KOPT-K1 (cell line): ENCODE results near the gene PLCB1.
"Not testable (repeated sequence)": the region's sequence is repeated elsewhere in the genome, so short reads cannot be mapped to it uniquely, and the experiment has no call there.

Source experiments
- H3K27ac ChIP-seq: fragments of 200-600 bp; sonication (generic); 2 replicates; pipeline ENCODE4 v1.5.1; 2016; ENCODE audit warnings: antibody characterized with exemption, mild to moderate bottlenecking, low read depth, low read length; ENCODE audit not compliant: poor library complexity, severe bottlenecking
- H3K36me3 ChIP-seq: fragments of 200-600 bp; sonication (generic); 2 replicates; pipeline ENCODE4 v1.5.1; 2017; ENCODE audit warnings: antibody characterized with exemption, mild to moderate bottlenecking, low read length, moderate library complexity; ENCODE audit not compliant: insufficient read depth
- H3K9me3 ChIP-seq: fragments of 200-600 bp; sonication (generic); 2 replicates; pipeline ENCODE4 v1.5.1; 2017; ENCODE audit warnings: antibody characterized with exemption, low read length, mild to moderate bottlenecking; ENCODE audit not compliant: insufficient read depth, poor library complexity, severe bottlenecking

PLCB1 gene

GRCh38 chr20:8800089-8800488, 668.0 kb downstream of the PLCB1 start:
- no peak overlapping the region for H3K27ac ChIP-seq
- H3K9me3 ChIP-seq, result no peaks in the 10 kb centered on the region

GRCh38 chr20:8801686-8802085, 669.6 kb downstream of the PLCB1 start:
- no peak overlapping the region for H3K27ac ChIP-seq
- no peaks in the 10 kb centered on the region for H3K9me3 ChIP-seq
- no peaks in the 10 kb centered on the region for H3K36me3 ChIP-seq

More at GRCh38 chr20:8800089-8800488, 668.0 kb downstream of the PLCB1 start:
- H3K36me3 ChIP-seq, result no peaks in the 10 kb centered on the region

GRCh38 chr20:8803065-8803464, 671.0 kb downstream of the PLCB1 start:
- Histone ChIP-seq H3K27ac (no peak overlapping the region), H3K36me3 (no peaks in the 10 kb centered on the region), H3K9me3 (no peaks in the 10 kb centered on the region)

- H3K9me3 ChIP-seq, result no peaks in the 10 kb centered on the region
- no peaks in the 10 kb centered on the region for H3K36me3 ChIP-seq
- H3K27ac ChIP-seq, result no peak overlapping the region
Measured at GRCh38 chr20:8803941-8804340, 671.9 kb downstream of the PLCB1 start.

- no peak overlapping the region for H3K27ac ChIP-seq
- H3K9me3 ChIP-seq, result no peaks in the 10 kb centered on the region
- H3K36me3 ChIP-seq, result no peaks in the 10 kb centered on the region
Measured at GRCh38 chr20:8805737-8806442, 673.8 kb downstream of the PLCB1 start.

- Histone ChIP-seq H3K9me3 (no peaks in the 10 kb centered on the region), H3K36me3 (no peaks in the 10 kb centered on the region), H3K27ac (no peak overlapping the region)
Measured at GRCh38 chr20:8807480-8808201, 675.6 kb downstream of the PLCB1 start.

- Histone ChIP-seq H3K9me3 (no peaks in the 10 kb centered on the region), H3K27ac (no peak overlapping the region), H3K36me3 (no peaks in the 10 kb centered on the region)
Measured at GRCh38 chr20:8808202-8808535, 676.1 kb downstream of the PLCB1 start.

- H3K9me3 ChIP-seq, result no peaks in the 10 kb centered on the region
- no peak overlapping the region for H3K27ac ChIP-seq
- no peaks in the 10 kb centered on the region for H3K36me3 ChIP-seq
Measured at GRCh38 chr20:8809107-8809953, 677.3 kb downstream of the PLCB1 start.

GRCh38 chr20:8811801-8812594, 679.9 kb downstream of the PLCB1 start:
- no peak overlapping the region for H3K27ac ChIP-seq
- H3K9me3 ChIP-seq, result no peaks in the 10 kb centered on the region
- H3K36me3 ChIP-seq, result no peaks in the 10 kb centered on the region

- H3K36me3 ChIP-seq, result no peaks in the 10 kb centered on the region
- H3K27ac ChIP-seq, result no peak overlapping the region
- H3K9me3 ChIP-seq, result no peaks in the 10 kb centered on the region
Measured at GRCh38 chr20:8812817-8813216, 680.8 kb downstream of the PLCB1 start.

- no peaks in the 10 kb centered on the region for H3K36me3 ChIP-seq
- no peaks in the 10 kb centered on the region for H3K9me3 ChIP-seq
- no peak overlapping the region for H3K27ac ChIP-seq
Measured at GRCh38 chr20:8815208-8815607, 683.1 kb downstream of the PLCB1 start.

GRCh38 chr20:8829256-8829655, 697.2 kb downstream of the PLCB1 start:
- Histone ChIP-seq H3K9me3 (no peaks in the 10 kb centered on the region), H3K27ac (no peak overlapping the region), H3K36me3 (no peaks in the 10 kb centered on the region)

- H3K27ac ChIP-seq, H3K36me3 ChIP-seq, H3K9me3 ChIP-seq: not testable (repeated sequence)
Measured at GRCh38 chr20:8834294-8834693, 702.2 kb downstream of the PLCB1 start.

GRCh38 chr20:8834851-8835250, 702.8 kb downstream of the PLCB1 start:
- H3K9me3 ChIP-seq, result no peaks in the 10 kb centered on the region
- H3K27ac ChIP-seq, result no peak overlapping the region
- H3K36me3 ChIP-seq, result no peaks in the 10 kb centered on the region

GRCh38 chr20:8837396-8837795, 705.3 kb downstream of the PLCB1 start:
- Histone ChIP-seq H3K36me3 (no peaks in the 10 kb centered on the region), H3K27ac (no peak overlapping the region), H3K9me3 (no peaks in the 10 kb centered on the region)
